WTC11 (cell line): ENCODE results near the gene PUS1.
"Not testable (repeated sequence)": the region's sequence is repeated elsewhere in the genome, so short reads cannot be mapped to it uniquely, and the experiment has no call there.

Experiments
- CTCF ChIP-seq: fragments of 200-600 bp; IDR thresholded peaks from 2 replicates; pipeline ENCODE4 v1.8.0; 2022; ENCODE audit warnings: antibody characterized with exemption
- ZNF138 ChIP-seq: sonication (generic); formaldehyde crosslinking; conservative IDR thresholded peaks from 2 replicates; pipeline ENCODE4 v1.8.1; 2022; ENCODE audit warnings: mild to moderate bottlenecking, moderate library complexity, missing genetic modification reagents

DNA sequence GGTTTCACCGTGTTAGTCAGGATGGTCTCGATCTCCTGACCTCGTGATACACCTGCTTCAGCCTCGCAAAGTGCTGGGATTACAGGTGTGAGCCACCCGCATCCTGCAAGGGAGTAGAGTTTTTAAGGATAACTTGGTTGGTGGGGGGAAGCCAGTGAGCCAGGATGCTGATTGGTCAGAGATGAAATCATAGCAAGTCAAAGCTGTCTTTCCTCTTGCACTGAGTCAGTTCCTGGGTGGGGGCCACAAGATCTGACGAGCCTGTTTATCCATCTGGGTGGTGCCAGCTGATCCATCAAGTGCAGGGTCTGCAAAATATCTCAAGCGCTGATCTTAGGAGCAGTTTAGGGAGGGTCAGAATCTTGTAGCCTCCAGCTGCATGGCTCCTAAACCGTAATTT, 44.0 kb upstream of the PUS1 start:
- not testable (repeated sequence) for TF ChIP-seq ZNF138 (CRISPR knock-in tag); CTCF
